Upper lobe of left lung (tissue), 6 donors: ENCODE measurements around the gene IKZF5. TPM values are rescaled to one million over a fixed set of nuclear protein-coding genes. Genes with fewer than 3 reads are reported as not detected.
A peak's percentile ranks its signal among the peaks of the same experiment; 100 is the strongest.

ENCODE experiments used
- ATAC-seq, 2 donors: fragments of 200-7000 bp; cut with Tn5 transposase; one replicate each; pipeline ENCODE4 v1.9.1; 2022; ENCODE audit warnings: mild to moderate bottlenecking in 2 of 2, moderate library complexity in 2 of 2; ENCODE audit not compliant: low FRiP score in 2 of 2
- DNase-seq, 2 donors: peaks; one replicate each; pipeline ENCODE4 v3.0.0-alpha.2; 2019 to 2020
- H3K27ac ChIP-seq, 4 donors: fragments of 200-600 bp; sonication (generic); one replicate each; pipeline ENCODE4 v1.5.1; 2016 to 2019
- H3K27me3 ChIP-seq, 4 donors: fragments of 200-600 bp; sonication (generic); one replicate each; pipeline ENCODE4 v1.5.1; 2017 to 2019
- H3K36me3 ChIP-seq, 4 donors: fragments of 200-600 bp; sonication (generic); one replicate each; pipeline ENCODE4 v1.5.1; 2016 to 2019
- H3K4me1 ChIP-seq, 4 donors: fragments of 200-600 bp; sonication (generic); one replicate each; pipeline ENCODE4 v1.5.1; 2018 to 2019
- H3K4me3 ChIP-seq, 4 donors: fragments of 200-600 bp; sonication (generic); one replicate each; pipeline ENCODE4 v1.5.1; 2017 to 2019; ENCODE audit warnings: mild to moderate bottlenecking in 2 of 4, moderate library complexity in 1 of 4
- H3K9me3 ChIP-seq, 4 donors: fragments of 200-600 bp; sonication (generic); one replicate each; pipeline ENCODE4 v1.5.1; 2018 to 2019
- CTCF ChIP-seq, 6 experiments: fragments of 450-650 bp in 4 of 6; fragments of 200-600 bp in 2 of 6; sonication (generic) in 2 of 6; IDR thresholded peaks; one replicate each; pipeline ENCODE4 v1.5.1; 2016 to 2019; ENCODE audit warnings: antibody characterized with exemption in 6 of 6
- EP300 ChIP-seq, 4 donors: sonication (generic); formaldehyde crosslinking; IDR thresholded peaks; one replicate each; pipeline ENCODE4 v1.5.1; 2017; ENCODE audit warnings: antibody characterized with exemption in 4 of 4, control low read depth in 2 of 4
- POLR2A ChIP-seq, 4 donors: fragments of 450-650 bp; IDR thresholded peaks; one replicate each; pipeline ENCODE4 v1.5.1; 2016 to 2017; ENCODE audit warnings: antibody characterized with exemption in 4 of 4, mild to moderate bottlenecking in 2 of 4
- POLR2AphosphoS5 ChIP-seq, 2 donors: sonication (generic); formaldehyde crosslinking; IDR thresholded peaks; one replicate each; pipeline ENCODE4 v1.5.1; 2017; ENCODE audit warnings: antibody characterized with exemption in 2 of 2
- WGBS, 2 donors: methylation state at CpG; one replicate each; pipeline ENCODE4 v1.1.5; 2017 to 2018; 5-methylcytosine and 5-hydroxymethylcytosine counted together
- total RNA-seq, 6 donors: library from RNA; depleted of rRNA in 4 of 6; stranded (reverse); fragments of >200 nt in 4 of 6; gene quantifications; one replicate each; pipeline versions ENCODE4 v1.1.0 to v1.2.1, GENCODE V29; 2016 to 2021
- donor health status: DM: no; HTN: no; CAD: no; lungs with moderate emphysema.
- donor health status: DM: no; HTN: yes; CAD: no; lungs with severe emphysema.

IKZF5 gene
- total RNA-seq, 6 donors from 2014 or later: 4.9 to 19.4 (median 15.0) TPM

DNA sequence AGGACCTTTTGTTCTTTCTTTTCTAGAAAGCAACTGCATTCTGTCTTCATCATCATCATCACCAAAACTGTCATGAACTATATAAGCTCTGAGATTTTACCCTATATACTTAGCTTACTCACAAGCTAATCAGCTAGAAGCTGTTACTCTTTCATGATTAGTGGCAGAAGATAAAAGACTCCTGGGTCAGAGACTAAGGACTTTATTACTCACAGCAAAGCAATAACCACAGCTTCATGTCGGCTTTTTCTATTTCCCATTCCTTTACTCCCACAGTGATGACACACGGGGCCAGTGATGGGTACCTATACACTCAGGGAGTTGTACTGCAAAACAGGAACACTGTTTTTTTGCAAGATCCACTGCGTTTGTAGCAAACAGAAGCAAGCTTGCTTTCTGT lies 46.2 kb downstream of the IKZF5 start:
- no peak overlapping the region for H3K4me3 ChIP-seq
- no peak for TF ChIP-seq POLR2AphosphoS5 (IDR thresholded peaks at IDR 0.05)
- no peak for TF ChIP-seq POLR2A (IDR thresholded peaks at IDR 0.05)
- TF ChIP-seq EP300 (IDR thresholded peaks at IDR 0.05): no peak
- no peak for TF ChIP-seq CTCF (IDR thresholded peaks at IDR 0.05)
- 63 to 71% methylated on average over 3 of the region's 3 CpGs for WGBS, 2 donors
- no peak overlapping the region for H3K27ac ChIP-seq
- ATAC-seq (no peak), DNase-seq (no peak)
- H3K9me3 ChIP-seq: peaks cover 0 to 10% (median 4%) of the 10 kb centered on the region in 4 donors
- no peaks in the 10 kb centered on the region for H3K27me3 ChIP-seq
- no peaks in the 10 kb centered on the region for H3K4me1 ChIP-seq
- H3K36me3 ChIP-seq: no peaks in the 10 kb centered on the region

GRCh38 chr10:122957474-122957873 lies 51.1 kb downstream of the IKZF5 start:
- no peaks in the 10 kb centered on the region for H3K36me3 ChIP-seq
- H3K4me1 ChIP-seq: peaks cover 9 to 18% (median 15%) of the 10 kb centered on the region in 4 donors
- 78 to 80% methylated on average over 5 of the region's 5 CpGs for WGBS, 2 donors
- H3K9me3 ChIP-seq: no peaks in the 10 kb centered on the region
- H3K27me3 ChIP-seq: no peaks in the 10 kb centered on the region
- no peak for DNase-seq
- TF ChIP-seq POLR2A (IDR thresholded peaks at IDR 0.05) (no peak), EP300 (IDR thresholded peaks at IDR 0.05) (no peak), CTCF (IDR thresholded peaks at IDR 0.05) (no peak), POLR2AphosphoS5 (IDR thresholded peaks at IDR 0.05) (no peak)
- H3K4me3 ChIP-seq: no peak overlapping the region
- H3K27ac ChIP-seq: no peak overlapping the region
- ATAC-seq: no peak

DNA sequence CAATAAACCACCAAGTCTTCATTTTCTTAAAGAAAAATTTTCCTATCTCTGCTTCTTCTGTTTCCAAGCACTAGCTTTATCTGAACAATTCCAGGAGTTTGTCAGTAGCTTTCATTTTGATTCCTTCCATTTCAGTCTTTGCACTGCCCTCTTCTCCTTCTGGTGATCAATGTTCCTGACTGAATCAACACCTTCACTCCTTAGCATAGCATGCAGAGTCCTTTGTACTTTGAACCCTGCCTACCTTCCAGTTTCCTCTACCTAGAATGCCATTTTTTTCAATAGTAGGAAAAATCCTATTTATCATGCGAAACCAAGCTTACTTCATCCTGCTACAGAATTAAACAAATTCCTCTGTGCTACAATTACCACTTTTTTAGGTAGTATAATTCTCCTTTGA lies 52.7 kb downstream of the IKZF5 start:
- ATAC-seq (no peak), DNase-seq (no peak)
- Histone ChIP-seq H3K27me3 (no peaks in the 10 kb centered on the region), H3K4me3 (no peak overlapping the region), H3K4me1 (peaks cover 9 to 26% (median 21%) of the 10 kb centered on the region in 4 donors), H3K9me3 (no peaks in the 10 kb centered on the region), H3K27ac (no peak overlapping the region), H3K36me3 (no peaks in the 10 kb centered on the region)
- WGBS, 2 donors: 90 to 97% methylated on average over 1 of the region's 1 CpG
- TF ChIP-seq EP300 (IDR thresholded peaks at IDR 0.05) (no peak), POLR2AphosphoS5 (IDR thresholded peaks at IDR 0.05) (no peak), CTCF (IDR thresholded peaks at IDR 0.05) (no peak), POLR2A (IDR thresholded peaks at IDR 0.05) (no peak)

DNA sequence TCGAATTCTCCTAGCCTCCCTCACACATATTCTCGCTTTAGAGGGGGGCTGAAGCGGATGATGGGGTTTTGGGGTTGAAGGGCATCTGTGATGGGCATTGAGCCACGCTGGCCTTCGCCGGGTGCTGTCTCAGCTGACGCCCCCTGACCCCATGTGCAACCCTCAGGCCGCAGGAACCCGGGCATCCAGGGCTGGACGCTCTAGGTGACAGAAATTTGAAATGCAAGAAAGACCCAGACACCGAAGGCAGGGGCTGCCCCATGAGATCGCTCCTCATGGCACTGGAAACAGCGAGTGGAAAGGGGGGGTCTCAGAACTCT lies 53.9 kb downstream of the IKZF5 start:
- peaks cover 9 to 26% (median 21%) of the 10 kb centered on the region in 4 donors for H3K4me1 ChIP-seq
- H3K27ac ChIP-seq: no peak overlapping the region
- DNase-seq (peak in 1 of 2 donors; percentile 71), ATAC-seq (no peak)
- peak overlapping the region in 3 of 4 donors; percentile 74 to 94 (median 92) for H3K4me3 ChIP-seq
- TF ChIP-seq EP300 (IDR thresholded peaks at IDR 0.05): no peak
- no peak for TF ChIP-seq POLR2AphosphoS5 (IDR thresholded peaks at IDR 0.05)
- no peak for TF ChIP-seq CTCF (IDR thresholded peaks at IDR 0.05)
- TF ChIP-seq POLR2A (IDR thresholded peaks at IDR 0.05): no peak
- H3K9me3 ChIP-seq: no peaks in the 10 kb centered on the region
- WGBS, 2 donors: 66 to 72% methylated on average over 13 of the region's 13 CpGs
- H3K36me3 ChIP-seq: no peaks in the 10 kb centered on the region
- no peaks in the 10 kb centered on the region for H3K27me3 ChIP-seq
